Endothelial cell of umbilical vein (primary cell): Measurements from ENCODE around the gene CTDP1. TPM values are rescaled to one million over a fixed set of nuclear protein-coding genes. Genes with fewer than 3 reads are reported as not detected.

Experiments used
- BruUV-seq: library from RNA; stranded (reverse); fragments of 400-500 nt; replicated peaks from 2 replicates; lab custom pipeline; 2021; lab: Mats Ljungman, UMichigan
- CTCF ChIA-PET: fragments of 300-600, 350-600 bp; sonication (Branson Sonifier 250); formaldehyde crosslinking; loops from one replicate; lab custom pipeline; 2021; ENCODE audit warnings: antibody characterized with exemption, inconsistent platforms; lab: Charles Lee
- POLR2A ChIA-PET: fragments of 300-600, 350-600 bp; sonication (Branson Sonifier 250); formaldehyde crosslinking; loops from one replicate; lab custom pipeline; 2021; ENCODE audit warnings: antibody characterized with exemption, inconsistent platforms; lab: Charles Lee
- DNase-seq: peaks from one replicate; pipeline ENCODE4 v3.0.0-alpha.2; 2011; ENCODE audit warnings: low read depth, low spot score
- FAIRE-seq: peaks from 2 replicates; lab custom pipeline; 2011; peaks lifted over from hg19 to GRCh38; lab: Jason Lieb, UNC
- H2AFZ ChIP-seq: 2 replicates; pipeline ENCODE4 v1.6.0; 2012; ENCODE audit warnings: low read depth, low read length, control low read depth, inconsistent platforms
- H3K27ac ChIP-seq: 2 replicates; pipeline ENCODE4 v1.5.1; 2011; ENCODE audit warnings: low read depth, mild to moderate bottlenecking, control low read depth, low read length, moderate library complexity; ENCODE audit not compliant: insufficient read depth
- H3K27me3 ChIP-seq, 2 experiments: 2 replicates each; pipeline versions ENCODE4 v1.6.0 to v1.6.1; 2011; ENCODE audit warnings: low read length in 2 of 2, mixed read lengths in 1 of 2; ENCODE audit not compliant: control insufficient read depth in 2 of 2, insufficient read depth in 2 of 2
- H3K36me3 ChIP-seq, 2 experiments: 2 replicates in 1 of 2; 3 replicates in 1 of 2; pipeline ENCODE4 v1.5.1; 2011; ENCODE audit warnings: low read length in 2 of 2, mild to moderate bottlenecking in 1 of 2, moderate library complexity in 1 of 2; ENCODE audit not compliant: control insufficient read depth in 2 of 2, insufficient read depth in 2 of 2; ENCODE audit errors: extremely low read depth in 1 of 2
- H3K4me1 ChIP-seq: 3 replicates; pipeline ENCODE4 v1.5.1; 2011; ENCODE audit warnings: mild to moderate bottlenecking, low read length; ENCODE audit not compliant: control insufficient read depth, insufficient read depth; ENCODE audit errors: extremely low read depth
- H3K4me2 ChIP-seq: 2 replicates; pipeline ENCODE4 v1.6.1; 2011; ENCODE audit warnings: low read length, control low read depth, mixed read lengths; ENCODE audit not compliant: insufficient read depth
- H3K4me3 ChIP-seq, 3 experiments: fragments of 200-600 bp in 1 of 3; sonication (generic), shearing (Covaris generic) in 1 of 3; replicated peaks in 1 of 3; 2 replicates each; pipeline ENCODE4 v1.5.1; 2011 to 2016; ENCODE audit warnings: control low read depth in 3 of 3, low read length in 3 of 3, mild to moderate bottlenecking in 2 of 3, inconsistent platforms in 1 of 3, low read depth in 1 of 3, moderate library complexity in 1 of 3; ENCODE audit not compliant: insufficient read depth in 1 of 3
- H3K79me2 ChIP-seq: 2 replicates; pipeline ENCODE4 v1.6.0; 2012; ENCODE audit warnings: low read length, inconsistent platforms; ENCODE audit not compliant: control insufficient read depth, insufficient read depth
- H3K9ac ChIP-seq: replicated peaks from 2 replicates; pipeline ENCODE3; 2011; ENCODE audit warnings: low read length, control low read depth; ENCODE audit not compliant: insufficient read depth; ENCODE audit errors: extremely low read depth
- H3K9me1 ChIP-seq: replicated peaks from 3 replicates; pipeline ENCODE4 v1.6.0; 2011; ENCODE audit warnings: mild to moderate bottlenecking, low read length; ENCODE audit not compliant: control insufficient read depth, insufficient read depth; ENCODE audit errors: extremely low read depth
- H3K9me3 ChIP-seq: replicated peaks from 2 replicates; pipeline ENCODE4 v1.5.1; 2012; ENCODE audit warnings: low read length, inconsistent platforms; ENCODE audit not compliant: control insufficient read depth, insufficient read depth
- H4K20me1 ChIP-seq: replicated peaks from 2 replicates; pipeline ENCODE3; 2011; ENCODE audit warnings: mild to moderate bottlenecking, low read length; ENCODE audit not compliant: control insufficient read depth, insufficient read depth; ENCODE audit errors: extremely low read depth
- CTCF ChIP-seq, 2 donors: IDR thresholded peaks; 1 replicate in 1 of 2; 2 replicates in 1 of 2; pipeline ENCODE4 v1.5.1; 2011; ENCODE audit warnings: low read length in 2 of 2, mild to moderate bottlenecking in 2 of 2, moderate library complexity in 2 of 2, control low read depth in 1 of 2, inconsistent platforms in 1 of 2, low read depth in 1 of 2; ENCODE audit not compliant: insufficient read depth in 1 of 2; ENCODE audit errors: extremely low read depth in 1 of 2
- EZH2 ChIP-seq: IDR thresholded peaks from 2 replicates; pipeline ENCODE4 v1.6.1; 2012; ENCODE audit warnings: borderline replicate concordance, low read depth, mild to moderate bottlenecking, moderate library complexity, low read length, inconsistent platforms; ENCODE audit not compliant: severe bottlenecking
- FOS ChIP-seq: IDR thresholded peaks from 2 replicates; pipeline ENCODE4 v1.6.1; 2011; ENCODE audit warnings: mild to moderate bottlenecking, low read length, moderate library complexity, borderline replicate concordance; ENCODE audit not compliant: insufficient read depth
- GATA2 ChIP-seq: IDR thresholded peaks from 2 replicates; pipeline ENCODE4 v1.7.0; 2011; ENCODE audit warnings: low read depth, mild to moderate bottlenecking, moderate library complexity, mixed read lengths, low read length; ENCODE audit not compliant: insufficient read length, insufficient read depth
- JUN ChIP-seq: IDR thresholded peaks from 2 replicates; pipeline ENCODE4 v1.6.1; 2011; ENCODE audit warnings: borderline replicate concordance, low read depth; ENCODE audit not compliant: insufficient read length, insufficient read depth
- MAX ChIP-seq: IDR thresholded peaks from 2 replicates; pipeline ENCODE4 v1.6.1; 2011; ENCODE audit not compliant: insufficient read depth, insufficient read length
- MYC ChIP-seq: IDR thresholded peaks from one replicate; pipeline ENCODE4 v1.6.1; 2011; ENCODE audit warnings: mild to moderate bottlenecking, low read depth, low read length
- POLR2A ChIP-seq: IDR thresholded peaks from 2 replicates; pipeline ENCODE4 v1.6.1; 2012; ENCODE audit warnings: low read depth, mild to moderate bottlenecking, control low read depth, low read length
- POLR2AphosphoS5 ChIP-seq: IDR thresholded peaks from 2 replicates; pipeline ENCODE4 v1.6.1; 2012; ENCODE audit warnings: low read depth, mild to moderate bottlenecking, control low read depth, low read length, moderate library complexity; ENCODE audit not compliant: insufficient read depth
- dilution Hi-C: fragments of 300-500 bp; cut with MboI; formaldehyde crosslinking; loops from one replicate; pipeline ENCODE4 v1.15.0; 2019; ENCODE audit warnings: low sequenced_read_pairs; ENCODE audit not compliant: extremely low pct_ligation_motif_present
- intact Hi-C: fragments of 100-400 bp; cut with micrococcal nuclease; formaldehyde crosslinking; loops from one replicate; pipeline ENCODE4 v1.10.0; 2022
- polyA plus RNA-seq, 4 experiments: library from polyadenylated mRNA; depleted of rRNA in 3 of 4; stranded (reverse) in 3 of 4; unstranded in 1 of 4; fragments of >200 nt; gene quantifications; 2 replicates each; pipeline versions ENCODE4 v1.2.1 to v1.2.3, GENCODE V29; 2011 to 2012; ENCODE audit warnings: missing spikeins in 1 of 4
- total RNA-seq: library from RNA; stranded (reverse); gene quantifications from 2 replicates; pipeline ENCODE4 v1.2.3, GENCODE V29; 2021

CTDP1 gene
- total and polyA plus RNA-seq, 2 donors (not counting 3 experiments of a cell fraction or from before 2014, with no cell fraction given), result 15.3 to 27.6 TPM

- peaks cover 1 to 23% of the 10 kb centered on the region in 2 experiments for H3K27me3 ChIP-seq
- H3K79me2 ChIP-seq, result no peaks in the 10 kb centered on the region
- ChIA-PET POLR2A (no interaction called here), CTCF (no interaction called here)
- H2AFZ ChIP-seq, result no peak overlapping the region
- FAIRE-seq (no peak), DNase-seq (no peak)
- TF ChIP-seq JUN, result no peak
- TF ChIP-seq MAX, result no peak
- TF ChIP-seq CTCF (IDR thresholded peaks at IDR 0.05; ENCODE audit: extremely low read depth in 1 of 2, insufficient read depth in 1 of 2, low read depth in 1 of 2, low read length in 2 of 2), result no peak
- TF ChIP-seq POLR2A, result no peak
- TF ChIP-seq POLR2AphosphoS5, result no peak
- TF ChIP-seq FOS, result no peak
- no peak for TF ChIP-seq MYC
- no peak for TF ChIP-seq EZH2
- TF ChIP-seq GATA2, result no peak
- intact Hi-C loops (no loop called here), dilution Hi-C loops (no loop called here)
- H3K27ac ChIP-seq, result no peak overlapping the region
- no peaks in the 10 kb centered on the region for H3K36me3 ChIP-seq
- no peaks in the 10 kb centered on the region for H3K9me3 ChIP-seq
- no peaks in the 10 kb centered on the region for H3K9me1 ChIP-seq
- H4K20me1 ChIP-seq, result no peaks in the 10 kb centered on the region
- no peak overlapping the region for H3K4me3 ChIP-seq
- no peaks in the 10 kb centered on the region for H3K4me1 ChIP-seq
- no peak overlapping the region for H3K9ac ChIP-seq
- BruUV-seq, result no TSS peak
- no peak overlapping the region for H3K4me2 ChIP-seq
Measured at GRCh38 chr18:79650959-79651358, 28.6 kb upstream of the CTDP1 start.
